ENCODE data around the gene CROCC.

Gene CROCC

GRCh38 chr1:16978139-16978538 is 56.4 kb downstream of the CROCC start:
- Histone ChIP-seq H3K36me3 (replicated peaks; ENCODE audit: insufficient read depth, low read length) (no peaks in the 10 kb centered on the region), H3K27ac (ENCODE audit: low read length) (no peak overlapping the region), H3K4me2 (ENCODE audit: low read depth, low read length) (no peak overlapping the region), H3K79me2 (ENCODE audit: low read length) (no peaks in the 10 kb centered on the region), H3K4me1 (ENCODE audit: low read length) (no peaks in the 10 kb centered on the region), H3F3A (ENCODE audit: insufficient read depth, low read length) (no peaks in the 10 kb centered on the region), H3K27me3 (replicated peaks; ENCODE audit: insufficient read depth, low read length) (peaks cover 26% of the 10 kb centered on the region), H3K9me2 (replicated peaks; ENCODE audit: insufficient read depth, low read length) (no peaks in the 10 kb centered on the region), H3K4me3 (ENCODE audit: low read length) (no peak overlapping the region), H4K20me1 (ENCODE audit: insufficient read depth, low read length) (no peaks in the 10 kb centered on the region), H2AFZ (ENCODE audit: low read length) (no peak overlapping the region), H3K9ac (ENCODE audit: low read length) (no peak overlapping the region), H3K9me3 (replicated peaks; ENCODE audit: insufficient read depth, low read length) (no peaks in the 10 kb centered on the region)
- TF ChIP-seq EZH2phosphoT487 (IDR thresholded peaks at IDR 0.05; ENCODE audit: low read length) (no peak), EZH2 (optimal IDR thresholded peaks at IDR 0.05; ENCODE audit: low read depth, low read length) (no peak)
- TF ChIP-seq, protein P1, sequence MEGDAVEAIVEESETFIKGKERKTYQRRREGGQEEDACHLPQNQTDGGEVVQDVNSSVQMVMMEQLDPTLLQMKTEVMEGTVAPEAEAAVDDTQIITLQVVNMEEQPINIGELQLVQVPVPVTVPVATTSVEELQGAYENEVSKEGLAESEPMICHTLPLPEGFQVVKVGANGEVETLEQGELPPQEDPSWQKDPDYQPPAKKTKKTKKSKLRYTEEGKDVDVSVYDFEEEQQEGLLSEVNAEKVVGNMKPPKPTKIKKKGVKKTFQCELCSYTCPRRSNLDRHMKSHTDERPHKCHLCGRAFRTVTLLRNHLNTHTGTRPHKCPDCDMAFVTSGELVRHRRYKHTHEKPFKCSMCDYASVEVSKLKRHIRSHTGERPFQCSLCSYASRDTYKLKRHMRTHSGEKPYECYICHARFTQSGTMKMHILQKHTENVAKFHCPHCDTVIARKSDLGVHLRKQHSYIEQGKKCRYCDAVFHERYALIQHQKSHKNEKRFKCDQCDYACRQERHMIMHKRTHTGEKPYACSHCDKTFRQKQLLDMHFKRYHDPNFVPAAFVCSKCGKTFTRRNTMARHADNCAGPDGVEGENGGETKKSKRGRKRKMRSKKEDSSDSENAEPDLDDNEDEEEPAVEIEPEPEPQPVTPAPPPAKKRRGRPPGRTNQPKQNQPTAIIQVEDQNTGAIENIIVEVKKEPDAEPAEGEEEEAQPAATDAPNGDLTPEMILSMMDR (IDR thresholded peaks at IDR 0.05; ENCODE audit: low read length): no peak
- DNase-seq: no peak

DNA sequence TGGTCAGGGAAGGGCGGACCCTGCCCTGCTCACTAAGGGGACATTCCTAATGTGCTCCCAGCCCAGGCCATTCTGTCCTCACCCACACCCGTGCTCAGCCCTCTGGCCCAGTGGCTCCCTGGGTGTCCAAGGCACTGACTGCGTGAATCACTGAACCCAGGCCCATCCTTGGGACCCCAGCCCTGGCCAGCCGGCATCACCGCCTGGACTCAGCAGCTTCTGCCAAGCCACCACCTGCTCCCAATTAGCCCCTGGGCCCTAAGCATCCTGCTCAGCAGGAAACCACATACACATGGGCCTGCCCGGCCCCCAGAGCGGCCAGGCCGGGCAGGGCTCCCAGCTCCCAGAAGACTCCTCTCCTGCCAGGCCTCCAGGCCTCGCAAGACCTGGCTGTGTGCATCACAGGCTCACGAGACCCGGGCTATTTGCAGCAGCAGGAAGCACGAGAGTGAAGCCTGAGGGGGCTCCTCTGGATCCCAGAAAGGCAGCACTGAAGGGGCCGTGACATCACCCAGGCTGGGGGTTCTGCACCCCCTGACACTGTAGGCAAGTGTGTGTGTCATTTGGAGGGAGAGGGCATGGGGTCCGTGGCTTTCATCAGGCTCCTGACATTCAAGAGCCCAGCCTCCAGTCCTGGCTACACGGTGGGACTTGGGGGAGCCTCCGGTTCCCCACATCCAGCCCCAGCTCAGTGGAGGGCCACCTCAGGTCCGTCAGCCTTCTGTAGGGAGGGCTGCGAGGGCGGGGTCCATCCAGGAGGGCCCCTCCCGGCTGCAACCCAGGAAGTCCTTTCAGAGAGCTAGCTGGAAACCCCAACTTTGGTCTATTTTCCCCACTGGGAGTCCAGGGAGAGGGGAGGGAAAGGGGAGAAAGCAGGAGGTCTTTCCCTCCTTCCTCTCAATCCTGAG is 57.1 kb downstream of the CROCC start:
- H3F3A ChIP-seq (ENCODE audit: insufficient read depth, low read length): no peaks in the 10 kb centered on the region
- no peak overlapping the region for H2AFZ ChIP-seq (ENCODE audit: low read length)
- no peak overlapping the region for H3K27ac ChIP-seq (ENCODE audit: low read length)
- no peaks in the 10 kb centered on the region for H3K36me3 ChIP-seq (replicated peaks; ENCODE audit: insufficient read depth, low read length)
- H3K9me3 ChIP-seq (replicated peaks; ENCODE audit: insufficient read depth, low read length): no peaks in the 10 kb centered on the region
- no peak overlapping the region for H3K4me3 ChIP-seq (ENCODE audit: low read length)
- H3K4me2 ChIP-seq (ENCODE audit: low read depth, low read length): no peak overlapping the region
- peaks cover 26% of the 10 kb centered on the region for H3K27me3 ChIP-seq (replicated peaks; ENCODE audit: insufficient read depth, low read length)
- H4K20me1 ChIP-seq (ENCODE audit: insufficient read depth, low read length): no peaks in the 10 kb centered on the region
- H3K79me2 ChIP-seq (ENCODE audit: low read length): no peaks in the 10 kb centered on the region
- DNase-seq: no peak
- H3K4me1 ChIP-seq (ENCODE audit: low read length): no peaks in the 10 kb centered on the region
- H3K9me2 ChIP-seq (replicated peaks; ENCODE audit: insufficient read depth, low read length): no peaks in the 10 kb centered on the region
- TF ChIP-seq, protein P1 (IDR thresholded peaks at IDR 0.05; ENCODE audit: low read length): no peak
- TF ChIP-seq EZH2phosphoT487 (IDR thresholded peaks at IDR 0.05; ENCODE audit: low read length) (no peak), EZH2 (optimal IDR thresholded peaks at IDR 0.05; ENCODE audit: low read depth, low read length) (no peak)
- H3K9ac ChIP-seq (ENCODE audit: low read length): no peak overlapping the region

DNA sequence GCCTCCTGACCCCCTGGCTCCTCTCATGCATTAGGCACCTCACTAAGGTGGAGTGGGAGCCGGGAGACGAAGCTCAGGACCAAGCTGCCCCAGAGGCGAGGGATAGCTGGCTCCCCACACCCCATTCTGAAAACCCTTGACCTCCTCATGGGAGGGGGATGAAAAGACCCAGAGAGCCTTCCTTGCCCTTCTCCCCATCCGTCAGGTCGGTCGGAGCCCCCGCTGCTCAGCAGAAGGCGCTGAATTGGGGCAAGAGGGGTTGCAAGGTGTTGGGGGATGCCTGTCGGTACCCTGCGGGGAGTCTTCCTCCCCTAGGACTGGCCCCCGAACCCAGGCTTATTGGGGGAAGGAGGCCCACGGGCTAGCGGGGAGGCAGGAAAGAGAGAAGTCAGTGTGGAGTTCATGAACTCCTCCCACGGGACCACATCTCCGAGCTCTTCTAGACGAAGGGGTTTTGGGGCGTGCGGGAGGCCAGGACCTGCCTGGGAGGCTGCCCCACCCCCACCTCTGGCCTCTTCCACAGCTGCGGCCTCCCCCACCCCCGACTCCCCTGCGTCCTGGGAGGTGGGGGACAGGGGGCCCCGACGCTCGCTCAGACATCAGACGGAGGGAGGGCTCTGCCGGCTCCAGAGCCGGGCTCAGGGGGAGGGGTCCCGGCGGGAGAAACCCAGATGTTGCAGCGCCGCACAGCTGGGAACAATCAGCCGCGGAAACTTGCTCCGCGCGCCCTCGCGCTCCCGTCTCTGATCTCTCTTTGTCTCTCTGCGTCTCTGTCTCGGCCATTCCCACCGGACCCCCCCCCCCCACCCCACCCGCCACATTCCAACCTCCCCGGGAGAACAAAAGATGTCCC is 58.0 kb downstream of the CROCC start:
- H4K20me1 ChIP-seq (ENCODE audit: insufficient read depth, low read length): no peaks in the 10 kb centered on the region
- no peaks in the 10 kb centered on the region for H3K36me3 ChIP-seq (replicated peaks; ENCODE audit: insufficient read depth, low read length)
- H3K4me3 ChIP-seq (ENCODE audit: low read length): no peak overlapping the region
- no peak overlapping the region for H3K27ac ChIP-seq (ENCODE audit: low read length)
- no peaks in the 10 kb centered on the region for H3F3A ChIP-seq (ENCODE audit: insufficient read depth, low read length)
- TF ChIP-seq, protein P1 (IDR thresholded peaks at IDR 0.05; ENCODE audit: low read length): no peak
- TF ChIP-seq EZH2 (optimal IDR thresholded peaks at IDR 0.05; ENCODE audit: low read depth, low read length) (no peak), EZH2phosphoT487 (IDR thresholded peaks at IDR 0.05; ENCODE audit: low read length) (no peak)
- no peaks in the 10 kb centered on the region for H3K4me1 ChIP-seq (ENCODE audit: low read length)
- H3K4me2 ChIP-seq (ENCODE audit: low read depth, low read length): no peak overlapping the region
- no peaks in the 10 kb centered on the region for H3K9me2 ChIP-seq (replicated peaks; ENCODE audit: insufficient read depth, low read length)
- H3K79me2 ChIP-seq (ENCODE audit: low read length): no peaks in the 10 kb centered on the region
- H2AFZ ChIP-seq (ENCODE audit: low read length): no peak overlapping the region
- H3K9ac ChIP-seq (ENCODE audit: low read length): no peak overlapping the region
- no peak for DNase-seq
- H3K27me3 ChIP-seq (replicated peaks; ENCODE audit: insufficient read depth, low read length): peaks cover 26% of the 10 kb centered on the region
- no peaks in the 10 kb centered on the region for H3K9me3 ChIP-seq (replicated peaks; ENCODE audit: insufficient read depth, low read length)

Data from MM.1S (cell line).